SU-DHL-6 (cell line): ENCODE measurements around the gene ZCCHC24.

Experiments
- H2AFZ ChIP-seq: fragments of 200-600 bp; sonication (generic); 2 replicates; pipeline ENCODE4 v1.6.1; 2014; ENCODE audit warnings: low read depth, mild to moderate bottlenecking, moderate library complexity, mixed read lengths, antibody characterized with exemption, low read length; ENCODE audit not compliant: severe bottlenecking
- H3F3A ChIP-seq: fragments of 200-600 bp; shearing (Covaris generic); 2 replicates; pipeline ENCODE4 v1.6.0; 2016; ENCODE audit warnings: antibody characterized with exemption, mild to moderate bottlenecking; ENCODE audit not compliant: insufficient read depth
- H3K27ac ChIP-seq: fragments of 200-600 bp; sonication (generic); 2 replicates; pipeline ENCODE4 v1.5.1; 2016; ENCODE audit warnings: low read depth, mild to moderate bottlenecking, low read length, moderate library complexity, mixed read lengths
- H3K27me3 ChIP-seq: fragments of 200-600 bp; sonication (generic), shearing (Covaris generic); 2 replicates; pipeline ENCODE4 v1.6.0; 2014; ENCODE audit warnings: mild to moderate bottlenecking, low read length
- H3K36me3 ChIP-seq: fragments of 200-600 bp; sonication (generic); 2 replicates; pipeline ENCODE4 v1.6.1; 2014; ENCODE audit warnings: mild to moderate bottlenecking, low read length, mixed read lengths
- H3K4me2 ChIP-seq: fragments of 300-600, 200-600 bp; shearing (Covaris generic), sonication (generic); 2 replicates; pipeline ENCODE4 v1.6.0; 2014; ENCODE audit warnings: low read length, low read depth, mild to moderate bottlenecking; ENCODE audit not compliant: poor library complexity, severe bottlenecking
- H3K4me3 ChIP-seq: fragments of 200-600 bp; sonication (generic); 2 replicates; pipeline ENCODE4 v1.5.1; 2014; ENCODE audit warnings: antibody characterized with exemption, low read length, mild to moderate bottlenecking, mixed read lengths; ENCODE audit not compliant: insufficient read depth, poor library complexity, severe bottlenecking
- H3K79me2 ChIP-seq: fragments of 200-600 bp; sonication (generic); 2 replicates; pipeline ENCODE4 v1.6.1; 2014; ENCODE audit warnings: mild to moderate bottlenecking, low read length, moderate library complexity; ENCODE audit not compliant: insufficient read depth
- H3K9ac ChIP-seq: fragments of 200-600 bp; sonication (generic); 2 replicates; pipeline ENCODE4 v1.7.0; 2014; ENCODE audit warnings: mild to moderate bottlenecking, low read length
- H3K9me2 ChIP-seq: fragments of 200-600 bp; sonication (generic); replicated peaks from 2 replicates; pipeline ENCODE4 v1.6.1; 2014; ENCODE audit warnings: low read length; ENCODE audit not compliant: insufficient read depth
- H3K9me3 ChIP-seq: fragments of 200-600 bp; sonication (generic); 2 replicates; pipeline ENCODE4 v1.6.1; 2014; ENCODE audit warnings: low read length, mixed read lengths; ENCODE audit not compliant: insufficient read depth
- H4K20me1 ChIP-seq: fragments of 200-600 bp; sonication (generic); 2 replicates; pipeline ENCODE4 v1.6.1; 2014; ENCODE audit warnings: low read depth, mild to moderate bottlenecking, antibody characterized with exemption, low read length, moderate library complexity, mixed read lengths
- EZH2phosphoT487 ChIP-seq: fragments of 200-600 bp; sonication (generic), shearing (Covaris generic); conservative IDR thresholded peaks from 2 replicates; pipeline ENCODE4 v1.6.1; 2018; ENCODE audit warnings: mild to moderate bottlenecking, antibody characterized with exemption, low read length, moderate library complexity, mixed read lengths
- TF ChIP-seq, protein P1 (sequence below): fragments of 200-600 bp; sonication (generic); IDR thresholded peaks from one replicate; pipeline ENCODE4 v1.5.1; 2017; ENCODE audit warnings: antibody characterized with exemption, mild to moderate bottlenecking, low read length, moderate library complexity; ENCODE audit not compliant: insufficient read depth, poor library complexity, severe bottlenecking

Gene ZCCHC24

DNA sequence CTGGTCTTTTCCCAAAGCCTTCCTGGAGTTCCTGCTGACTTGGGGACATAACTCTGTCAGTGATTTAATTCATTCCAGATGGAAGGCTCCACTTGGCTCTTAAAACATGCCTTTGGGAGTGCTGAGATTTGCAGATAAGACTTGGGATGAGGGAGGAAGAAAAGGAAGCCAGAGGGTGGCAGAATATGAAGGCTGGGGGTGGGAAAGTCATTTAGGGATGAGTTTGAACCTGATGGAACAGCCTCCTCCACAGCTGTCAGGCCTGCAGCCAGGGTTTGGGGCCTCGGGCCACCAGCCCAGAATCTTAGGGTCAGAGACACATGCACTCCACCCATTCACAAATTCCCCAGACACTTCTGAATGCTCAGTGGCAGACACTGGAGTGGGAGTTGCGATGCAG, 38.5 kb upstream of the ZCCHC24 start:
- Histone ChIP-seq H3K4me3 (no peak overlapping the region), H3K4me2 (no peak overlapping the region), H3K79me2 (no peaks in the 10 kb centered on the region), H3F3A (no peaks in the 10 kb centered on the region), H3K27ac (no peak overlapping the region), H4K20me1 (no peaks in the 10 kb centered on the region), H3K9ac (no peak overlapping the region), H3K9me3 (no peaks in the 10 kb centered on the region), H3K36me3 (no peaks in the 10 kb centered on the region), H2AFZ (no peak overlapping the region), H3K27me3 (no peaks in the 10 kb centered on the region), H3K9me2 (no peaks in the 10 kb centered on the region)
- TF ChIP-seq, protein P1, sequence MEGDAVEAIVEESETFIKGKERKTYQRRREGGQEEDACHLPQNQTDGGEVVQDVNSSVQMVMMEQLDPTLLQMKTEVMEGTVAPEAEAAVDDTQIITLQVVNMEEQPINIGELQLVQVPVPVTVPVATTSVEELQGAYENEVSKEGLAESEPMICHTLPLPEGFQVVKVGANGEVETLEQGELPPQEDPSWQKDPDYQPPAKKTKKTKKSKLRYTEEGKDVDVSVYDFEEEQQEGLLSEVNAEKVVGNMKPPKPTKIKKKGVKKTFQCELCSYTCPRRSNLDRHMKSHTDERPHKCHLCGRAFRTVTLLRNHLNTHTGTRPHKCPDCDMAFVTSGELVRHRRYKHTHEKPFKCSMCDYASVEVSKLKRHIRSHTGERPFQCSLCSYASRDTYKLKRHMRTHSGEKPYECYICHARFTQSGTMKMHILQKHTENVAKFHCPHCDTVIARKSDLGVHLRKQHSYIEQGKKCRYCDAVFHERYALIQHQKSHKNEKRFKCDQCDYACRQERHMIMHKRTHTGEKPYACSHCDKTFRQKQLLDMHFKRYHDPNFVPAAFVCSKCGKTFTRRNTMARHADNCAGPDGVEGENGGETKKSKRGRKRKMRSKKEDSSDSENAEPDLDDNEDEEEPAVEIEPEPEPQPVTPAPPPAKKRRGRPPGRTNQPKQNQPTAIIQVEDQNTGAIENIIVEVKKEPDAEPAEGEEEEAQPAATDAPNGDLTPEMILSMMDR, result no peak

DNA sequence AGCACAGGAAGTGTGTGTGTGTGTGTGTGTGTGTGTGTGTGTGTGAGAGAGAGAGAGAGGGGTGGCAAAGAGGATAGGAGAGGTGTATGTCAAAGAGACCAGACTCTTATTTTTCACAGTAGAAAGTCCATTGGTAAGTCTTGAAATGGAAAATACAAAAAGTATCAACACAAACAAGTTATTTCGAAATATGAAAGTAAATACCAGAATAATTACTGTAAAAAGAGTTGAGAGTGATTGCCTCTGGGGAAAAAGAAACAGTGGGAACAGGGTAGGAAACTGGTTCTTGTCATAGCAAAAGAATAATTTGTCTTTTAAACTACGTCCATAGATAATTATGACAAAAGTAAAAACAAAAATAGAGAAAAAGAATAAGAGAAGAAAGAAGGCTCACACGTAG, 37.9 kb upstream of the ZCCHC24 start:
- no peaks in the 10 kb centered on the region for H3K36me3 ChIP-seq
- H3F3A ChIP-seq, result no peaks in the 10 kb centered on the region
- no peaks in the 10 kb centered on the region for H4K20me1 ChIP-seq
- no peaks in the 10 kb centered on the region for H3K79me2 ChIP-seq
- no peak for TF ChIP-seq EZH2phosphoT487
- TF ChIP-seq, protein P1, result no peak
- H2AFZ ChIP-seq, result no peak overlapping the region
- H3K9me2 ChIP-seq, result no peaks in the 10 kb centered on the region
- H3K4me2 ChIP-seq, result no peak overlapping the region
- H3K4me3 ChIP-seq, result no peak overlapping the region
- no peak overlapping the region for H3K9ac ChIP-seq
- no peak overlapping the region for H3K27ac ChIP-seq
- no peaks in the 10 kb centered on the region for H3K27me3 ChIP-seq
- no peaks in the 10 kb centered on the region for H3K9me3 ChIP-seq

DNA sequence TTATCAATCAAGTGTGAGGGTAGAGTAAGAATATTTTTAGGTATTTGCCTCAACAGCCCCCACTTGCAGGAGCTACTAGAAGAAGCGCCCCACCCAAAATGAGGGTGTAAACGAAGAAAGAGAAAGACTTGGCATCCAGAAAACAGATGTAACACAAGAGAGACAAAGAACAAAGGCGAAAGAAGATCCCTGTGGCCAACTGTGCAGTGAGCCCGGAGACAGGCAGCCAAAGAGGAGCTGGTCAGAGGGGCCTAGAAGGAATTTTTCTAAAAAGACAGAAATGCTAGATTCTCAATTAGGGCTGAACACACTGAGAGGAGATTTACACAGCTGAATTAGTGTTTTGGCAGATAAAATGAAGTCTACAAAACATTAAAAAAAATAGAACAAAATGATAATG, 37.3 kb upstream of the ZCCHC24 start:
- no peak for TF ChIP-seq EZH2phosphoT487
- TF ChIP-seq, protein P1, result no peak
- Histone ChIP-seq H2AFZ (no peak overlapping the region), H3K9me2 (no peaks in the 10 kb centered on the region), H3K4me3 (no peak overlapping the region), H3K27ac (no peak overlapping the region), H4K20me1 (no peaks in the 10 kb centered on the region), H3K4me2 (no peak overlapping the region), H3K9me3 (no peaks in the 10 kb centered on the region), H3K9ac (no peak overlapping the region), H3K36me3 (no peaks in the 10 kb centered on the region), H3K79me2 (no peaks in the 10 kb centered on the region), H3F3A (no peaks in the 10 kb centered on the region), H3K27me3 (no peaks in the 10 kb centered on the region)

DNA sequence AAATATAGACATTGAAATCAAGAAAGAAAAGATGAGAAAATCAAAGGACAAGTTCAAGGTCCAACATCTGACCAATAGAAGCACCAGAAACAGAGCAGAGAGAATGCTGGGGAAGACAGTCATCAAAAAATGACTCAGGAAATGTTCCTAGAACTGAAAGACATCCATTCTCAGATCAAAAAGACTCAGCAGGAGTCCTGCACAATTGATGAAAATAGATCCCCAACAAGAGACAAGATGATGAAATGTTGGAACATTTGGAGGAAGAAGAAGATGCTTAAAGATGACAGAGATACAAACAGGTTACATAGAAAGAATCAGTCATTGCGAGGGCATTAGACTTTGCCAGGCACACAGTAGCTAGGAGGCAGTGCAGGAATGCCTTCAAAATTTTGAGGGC, 36.9 kb upstream of the ZCCHC24 start:
- no peak overlapping the region for H3K9ac ChIP-seq
- no peaks in the 10 kb centered on the region for H3K27me3 ChIP-seq
- H3F3A ChIP-seq, result no peaks in the 10 kb centered on the region
- H2AFZ ChIP-seq, result no peak overlapping the region
- H3K9me2 ChIP-seq, result no peaks in the 10 kb centered on the region
- no peak overlapping the region for H3K4me3 ChIP-seq
- H3K79me2 ChIP-seq, result no peaks in the 10 kb centered on the region
- TF ChIP-seq, protein P1, result no peak
- TF ChIP-seq EZH2phosphoT487, result no peak
- no peaks in the 10 kb centered on the region for H3K36me3 ChIP-seq
- no peaks in the 10 kb centered on the region for H4K20me1 ChIP-seq
- H3K4me2 ChIP-seq, result no peak overlapping the region
- no peaks in the 10 kb centered on the region for H3K9me3 ChIP-seq
- H3K27ac ChIP-seq, result no peak overlapping the region
